ENCODE data around the gene DPP6. TPM values are rescaled to one million over a fixed set of nuclear protein-coding genes. Genes with fewer than 3 reads are reported as not detected.

DPP6 gene
- total and polyA plus RNA-seq, 2 experiments from 2014 or later = not detected

- Mint-ChIP-seq H3K9me3 (no peaks in the 10 kb centered on the region), H3K36me3 (ENCODE audit: low read depth) (no peaks in the 10 kb centered on the region), H3K27ac (no peak overlapping the region; the same call in 1 of the 2 replicates), H3K4me3 (no peak overlapping the region), H3K27me3 (ENCODE audit: insufficient read depth, low read depth, poor library complexity) (peaks cover 8% of the 10 kb centered on the region), H3K4me1 (peaks cover 4% of the 10 kb centered on the region; the same call in 1 of the 3 replicates)
- Histone ChIP-seq H3K9me2 (ENCODE audit: insufficient read depth) (no peaks in the 10 kb centered on the region), H3K36me3 (ENCODE audit: insufficient read depth) (peaks cover 6% of the 10 kb centered on the region; the same call in 1 of the 2 replicates), H3K4me3 (no peak overlapping the region), H2AFZ (no peak overlapping the region), H3F3A (replicated peaks; ENCODE audit: low read depth) (no peaks in the 10 kb centered on the region), H3K4me2 (no peak overlapping the region), H3K27me3 (ENCODE audit: insufficient read depth) (no peaks in the 10 kb centered on the region), H4K20me1 (replicated peaks; ENCODE audit: insufficient read depth) (no peaks in the 10 kb centered on the region), H3K4me1 (ENCODE audit: insufficient read depth) (no peaks in the 10 kb centered on the region), H3K79me2 (replicated peaks; ENCODE audit: insufficient read depth) (no peaks in the 10 kb centered on the region), H3K27ac (ENCODE audit: low read depth) (no peak overlapping the region)
- TF ChIP-seq CTCF (conservative IDR thresholded peaks at IDR 0.05; ENCODE audit: low read depth in 2 of 2) (no peak), NANOG (IDR thresholded peaks at IDR 0.05; ENCODE audit: borderline replicate concordance) (no peak), REST (IDR thresholded peaks at IDR 0.05; ENCODE audit: unreplicated experiment) (no peak), EZH2 (IDR thresholded peaks at IDR 0.05; ENCODE audit: low read depth, unreplicated experiment) (no peak), EZH2phosphoT487 (IDR thresholded peaks at IDR 0.05; ENCODE audit: unreplicated experiment) (no peak), ETS1 (IDR thresholded peaks at IDR 0.05) (no peak), ZNF114 (CRISPR knock-in tag; IDR thresholded peaks at IDR 0.05) (no peak), JUNB (IDR thresholded peaks at IDR 0.05; ENCODE audit: unreplicated experiment) (no peak)
- DNase-seq (ENCODE audit: low spot score) (no peak), ATAC-seq (no peak)
Observed at GRCh38 chr7:154836021-154836448, 783.8 kb downstream of the DPP6 start.

- H2AFZ ChIP-seq = no peak overlapping the region
- no peaks in the 10 kb centered on the region for H3K27me3 ChIP-seq (ENCODE audit: insufficient read depth)
- H3K27ac ChIP-seq (ENCODE audit: low read depth) = no peak overlapping the region
- H3F3A ChIP-seq (replicated peaks; ENCODE audit: low read depth) = no peaks in the 10 kb centered on the region
- Mint-ChIP-seq H3K4me1 (peaks cover 4% of the 10 kb centered on the region; the same call in 1 of the 3 replicates), H3K27ac (no peak overlapping the region), H3K4me3 (no peak overlapping the region), H3K9me3 (no peaks in the 10 kb centered on the region), H3K27me3 (ENCODE audit: insufficient read depth, low read depth, poor library complexity) (peaks cover 12% of the 10 kb centered on the region), H3K36me3 (ENCODE audit: low read depth) (no peaks in the 10 kb centered on the region)
- H3K79me2 ChIP-seq (replicated peaks; ENCODE audit: insufficient read depth) = no peaks in the 10 kb centered on the region
- no peaks in the 10 kb centered on the region for H3K9me2 ChIP-seq (ENCODE audit: insufficient read depth)
- no peaks in the 10 kb centered on the region for H3K4me1 ChIP-seq (ENCODE audit: insufficient read depth)
- no peaks in the 10 kb centered on the region for H4K20me1 ChIP-seq (replicated peaks; ENCODE audit: insufficient read depth)
- DNase-seq (ENCODE audit: low spot score) (no peak), ATAC-seq (no peak)
- no peak overlapping the region for H3K4me2 ChIP-seq
- H3K36me3 ChIP-seq (ENCODE audit: insufficient read depth) = peaks cover 6% of the 10 kb centered on the region; the same call in 1 of the 2 replicates
- no peak overlapping the region for H3K4me3 ChIP-seq
- TF ChIP-seq ZNF114 (CRISPR knock-in tag; IDR thresholded peaks at IDR 0.05) = no peak
- no peak for TF ChIP-seq CTCF (conservative IDR thresholded peaks at IDR 0.05; ENCODE audit: low read depth in 2 of 2)
- TF ChIP-seq NANOG (IDR thresholded peaks at IDR 0.05; ENCODE audit: borderline replicate concordance) = no peak
- TF ChIP-seq STAT1 (IDR thresholded peaks at IDR 0.05; ENCODE audit: unreplicated experiment) = no peak
- TF ChIP-seq JUNB (IDR thresholded peaks at IDR 0.05; ENCODE audit: unreplicated experiment) = no peak
- TF ChIP-seq REST (IDR thresholded peaks at IDR 0.05; ENCODE audit: unreplicated experiment) = no peak
- no peak for TF ChIP-seq POLR2AphosphoS5 (IDR thresholded peaks at IDR 0.05; ENCODE audit: low read depth)
- no peak for TF ChIP-seq EZH2 (IDR thresholded peaks at IDR 0.05; ENCODE audit: low read depth, unreplicated experiment)
- TF ChIP-seq ZNF331 (CRISPR knock-in tag; IDR thresholded peaks at IDR 0.05; ENCODE audit: low read depth) = no peak
- TF ChIP-seq EZH2phosphoT487 (IDR thresholded peaks at IDR 0.05; ENCODE audit: unreplicated experiment) = no peak
Observed at GRCh38 chr7:154837087-154837486, 784.9 kb downstream of the DPP6 start.
